SHP77 (cell line): ENCODE data around the gene PDXP.
"Not testable (repeated sequence)": the region's sequence is repeated elsewhere in the genome, so short reads cannot be mapped to it uniquely, and the experiment has no call there.

Source experiments
- DNase-seq, 2 experiments: peaks; one replicate each; lab custom pipeline; 2025; lab: John Stamatoyannopoulos, UW

Gene PDXP

GRCh38 chr22:37658133-37659065 is at the start of gene PDXP:
TSS of gene PDXP (plus strand) at chr22:37658723. CDS start at chr22:37658783, 60 bp downstream.
- DNase-seq, result peak; percentile 99

- DNase-seq, result no peak
Measured at GRCh38 chr22:37609240-37610152, 49.0 kb upstream of the PDXP start.

- not testable (repeated sequence) for DNase-seq
Measured at GRCh38 chr22:37610153-37610475, 48.4 kb upstream of the PDXP start.

GRCh38 chr22:37610480-37611129 is 47.9 kb upstream of the PDXP start:
- DNase-seq, result no peak

- no peak for DNase-seq
Measured at GRCh38 chr22:37611207-37611606, 47.3 kb upstream of the PDXP start.

GRCh38 chr22:37616201-37617083 is 42.1 kb upstream of the PDXP start:
- DNase-seq, result no peak

- no peak for DNase-seq
Measured at GRCh38 chr22:37617431-37617830, 41.1 kb upstream of the PDXP start.

GRCh38 chr22:37618072-37618656 is 40.4 kb upstream of the PDXP start:
- no peak for DNase-seq

GRCh38 chr22:37618674-37619073 is 39.8 kb upstream of the PDXP start:
- no peak for DNase-seq

GRCh38 chr22:37619991-37620390 is 38.5 kb upstream of the PDXP start:
- no peak for DNase-seq

GRCh38 chr22:37621352-37621860 is 37.1 kb upstream of the PDXP start:
- DNase-seq, result no peak

- peak in 1 of 2 experiments; percentile 46 for DNase-seq
Measured at GRCh38 chr22:37623075-37624016, 35.2 kb upstream of the PDXP start.

- no peak for DNase-seq
Measured at GRCh38 chr22:37624017-37624365, 34.5 kb upstream of the PDXP start.

GRCh38 chr22:37624876-37625275 is 33.6 kb upstream of the PDXP start:
- no peak for DNase-seq

GRCh38 chr22:37625737-37626136 is 32.8 kb upstream of the PDXP start:
- DNase-seq, result no peak

GRCh38 chr22:37626144-37626543 is 32.4 kb upstream of the PDXP start:
- no peak for DNase-seq

GRCh38 chr22:37626556-37627075 is 31.9 kb upstream of the PDXP start:
- DNase-seq, result no peak

GRCh38 chr22:37627121-37627520 is 31.4 kb upstream of the PDXP start:
- no peak for DNase-seq

GRCh38 chr22:37627545-37627944 is 31.0 kb upstream of the PDXP start:
- DNase-seq, result no peak
